ENCODE data around the gene TREM2. TPM values are rescaled to one million over a fixed set of nuclear protein-coding genes. Genes with fewer than 3 reads are reported as not detected.
"Not testable (repeated sequence)": the region's sequence is repeated elsewhere in the genome, so short reads cannot be mapped to it uniquely, and the experiment has no call there.

Gene TREM2
- total RNA-seq: not detected in 2 replicates

DNA sequence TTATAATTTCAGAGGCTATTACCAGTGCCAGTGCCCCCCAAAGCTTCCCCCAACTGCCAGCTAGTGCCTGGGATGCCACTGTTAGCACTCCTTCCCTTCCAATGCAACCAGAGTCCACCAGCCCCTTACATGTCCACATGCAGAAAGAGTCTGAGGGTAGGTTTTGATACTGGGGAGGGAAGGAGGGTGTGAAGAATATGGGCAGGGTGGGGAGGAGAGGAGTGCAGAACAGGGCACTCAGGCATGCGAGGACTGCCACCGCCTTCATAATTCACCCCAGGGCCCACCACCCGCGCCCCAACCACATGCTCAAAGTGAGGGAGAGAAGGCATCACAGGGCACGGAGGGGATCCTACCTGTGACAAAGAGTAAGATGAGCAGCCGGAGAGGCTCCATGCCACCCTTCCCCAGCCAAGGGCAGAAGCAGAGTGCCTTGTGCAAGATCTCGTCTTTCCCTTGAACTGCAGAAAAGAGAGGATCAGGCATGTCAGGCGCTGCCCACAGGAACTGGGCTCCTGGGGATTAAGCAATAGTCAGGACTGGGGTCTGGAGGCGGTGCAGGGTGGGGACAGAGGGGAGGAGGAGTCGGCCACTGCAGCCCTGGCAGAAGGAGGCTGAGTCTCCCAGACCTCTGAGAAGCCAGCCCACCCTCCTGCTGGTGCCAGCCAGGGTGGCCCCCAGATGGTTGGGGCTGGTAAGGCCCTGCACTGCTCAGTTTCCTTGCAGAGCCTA, at the start of gene TREM2:
TSS of gene TREM2 (minus strand) at position 430 of the 732 bp plus-strand sequence. CDS start at position 396, 34 bp downstream.
- DNase-seq (ENCODE audit: low read depth, low spot score): no peak

DNA sequence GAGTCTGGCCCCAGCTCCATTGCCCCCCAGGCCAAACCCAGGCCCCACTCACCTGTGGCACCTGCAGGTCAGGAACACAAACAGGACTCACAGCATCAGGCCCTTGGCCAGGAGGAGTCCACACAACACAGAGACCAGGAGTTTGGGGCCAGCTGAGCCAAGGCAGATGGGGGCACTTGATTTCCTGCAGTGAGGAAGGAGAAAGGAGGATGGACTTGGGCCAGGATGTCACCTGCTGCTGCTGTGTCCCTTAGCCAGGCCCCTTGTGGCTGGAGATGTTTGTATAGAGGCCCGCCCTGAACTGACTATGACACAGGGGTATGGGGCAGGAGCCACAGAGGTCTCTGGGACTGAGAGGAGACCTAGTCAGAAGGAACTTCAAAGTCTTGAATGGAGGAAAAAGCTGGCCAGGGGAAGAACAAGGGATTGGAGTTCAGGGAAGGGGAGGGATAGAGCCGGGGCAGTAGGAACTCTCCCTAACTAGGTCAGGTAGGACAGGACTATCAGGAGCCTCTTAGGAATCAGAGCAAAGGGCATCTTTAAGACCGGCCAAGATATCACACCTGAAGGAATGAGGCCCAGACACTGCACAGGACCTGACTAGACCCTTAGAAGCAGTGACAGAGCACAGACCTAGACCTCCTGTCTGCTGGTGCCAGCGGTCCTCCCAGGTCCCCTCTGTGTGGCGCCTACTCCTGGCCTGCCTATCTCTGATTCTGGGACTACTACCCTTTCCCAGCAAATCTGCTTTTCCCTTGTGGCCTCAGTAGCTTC, 46.8 kb upstream of the TREM2 start:
- no peak for DNase-seq (ENCODE audit: low read depth, low spot score)

DNA sequence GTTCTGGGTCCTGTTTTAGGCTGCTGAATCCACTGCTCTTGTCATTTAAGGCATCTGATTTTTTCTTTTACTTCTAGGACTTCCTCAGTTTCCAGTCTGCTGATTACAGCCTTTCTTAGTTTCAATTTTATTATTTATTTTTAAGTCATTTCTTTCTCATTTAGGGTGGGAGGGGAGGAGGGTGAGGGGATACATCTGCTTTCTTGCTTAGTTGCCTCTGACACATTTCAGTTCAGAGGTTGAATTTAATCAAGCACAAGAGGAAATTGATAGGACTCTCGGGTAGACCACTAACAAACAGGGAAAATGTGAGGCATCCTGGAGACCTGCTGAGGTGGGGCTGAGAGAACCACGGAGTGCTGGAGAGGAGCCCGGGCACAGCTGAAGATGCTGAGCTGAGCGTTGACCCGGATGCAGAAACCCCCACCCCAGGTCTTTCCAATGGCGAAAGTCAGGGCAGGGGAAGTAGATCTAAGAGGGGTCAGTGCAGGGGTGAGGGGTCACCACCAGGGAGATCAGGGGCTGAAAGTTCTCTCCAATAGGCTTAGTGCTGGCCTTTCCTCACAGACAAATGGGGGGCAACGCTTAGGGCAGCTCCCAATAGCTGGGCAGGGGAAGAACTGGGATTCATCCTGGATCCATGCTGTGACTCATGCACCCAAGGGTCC, 45.7 kb upstream of the TREM2 start:
- DNase-seq (ENCODE audit: low read depth, low spot score): no peak

DNA sequence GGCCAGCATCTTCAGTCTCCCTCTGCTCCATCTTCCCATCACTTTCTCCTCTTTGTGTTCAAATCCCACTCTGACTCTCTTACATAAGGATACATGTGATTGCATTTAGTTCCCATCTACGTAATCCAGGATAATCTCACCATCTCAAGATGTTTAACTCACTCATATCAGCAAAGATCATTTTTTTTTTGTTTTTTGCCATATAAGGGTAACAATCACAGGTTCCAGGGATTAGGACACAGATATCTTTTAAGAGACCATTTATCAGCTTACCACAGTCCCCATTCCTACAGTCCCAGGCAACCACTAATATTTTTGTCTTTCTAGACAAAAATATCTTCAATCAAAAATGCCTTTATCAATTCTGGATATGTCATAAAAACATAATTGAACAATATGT, 41.2 kb upstream of the TREM2 start:
- DNase-seq (ENCODE audit: low read depth, low spot score): no peak

DNA sequence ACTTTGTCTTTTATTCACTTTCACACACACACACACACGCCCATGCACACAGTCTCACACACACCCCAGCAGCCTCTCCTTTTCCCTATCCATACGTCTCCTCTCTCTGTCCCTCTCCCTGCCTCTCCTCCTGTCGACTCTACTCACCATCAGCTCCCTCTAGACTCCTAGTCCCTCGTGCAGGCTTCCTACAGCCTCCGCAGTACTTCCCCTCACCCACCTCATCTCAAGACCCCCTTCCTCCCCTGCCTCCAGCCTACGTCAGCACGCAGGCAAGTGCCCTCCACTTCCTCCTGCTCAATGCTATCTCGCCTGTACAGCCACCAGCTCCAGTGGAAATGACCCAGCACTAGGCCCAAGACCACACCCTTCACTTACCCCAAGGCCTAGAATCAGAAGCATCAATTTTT, 38.9 kb upstream of the TREM2 start:
- DNase-seq (ENCODE audit: low read depth, low spot score): no peak

DNA sequence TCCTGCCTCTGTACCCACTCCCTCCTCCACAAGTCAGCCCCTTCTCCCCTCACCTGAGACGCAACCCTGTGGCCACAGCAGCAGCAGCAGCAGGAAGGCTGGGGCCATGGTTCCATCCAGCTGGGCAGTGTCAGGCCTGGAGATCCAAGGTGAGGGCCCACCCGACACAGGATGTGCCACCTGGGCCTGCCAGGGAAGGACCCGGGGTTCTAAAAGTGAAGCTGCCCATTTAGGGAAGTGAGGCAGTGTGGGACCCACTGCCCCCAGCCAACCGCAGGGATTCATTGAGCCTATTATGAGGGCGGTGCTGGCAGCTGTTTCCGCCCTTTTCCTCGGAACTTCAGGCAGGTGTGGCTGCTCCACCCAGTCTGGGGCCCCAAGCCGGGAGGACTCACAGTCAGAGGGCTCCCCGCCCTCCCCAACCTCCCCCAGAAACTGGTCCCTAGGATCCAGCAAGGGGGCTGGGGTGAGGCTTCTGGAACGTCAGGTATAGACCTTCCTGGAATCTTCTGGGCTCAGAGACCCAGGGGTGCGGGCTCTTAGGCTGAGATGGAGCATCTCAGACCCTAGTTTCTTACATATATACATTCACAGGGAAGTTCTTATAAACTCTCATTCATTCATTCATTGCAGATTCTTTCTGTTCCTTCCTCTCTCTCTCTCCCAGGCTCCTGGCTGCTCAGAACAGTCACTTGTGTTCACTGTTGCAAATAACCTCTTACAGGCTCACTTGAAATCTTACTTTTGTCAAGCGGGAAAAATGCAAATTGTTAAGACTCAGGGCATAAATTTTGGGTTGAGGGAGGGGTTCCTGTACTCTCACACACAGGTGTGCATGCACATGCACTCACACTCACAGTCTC, 38.2 kb upstream of the TREM2 start, which contains the start of gene TREML2:
TSS of gene TREML2 (minus strand) at position 249 of the 863 bp plus-strand sequence. CDS start at position 108, 141 bp downstream.
- no peak for DNase-seq (ENCODE audit: low read depth, low spot score)

DNA sequence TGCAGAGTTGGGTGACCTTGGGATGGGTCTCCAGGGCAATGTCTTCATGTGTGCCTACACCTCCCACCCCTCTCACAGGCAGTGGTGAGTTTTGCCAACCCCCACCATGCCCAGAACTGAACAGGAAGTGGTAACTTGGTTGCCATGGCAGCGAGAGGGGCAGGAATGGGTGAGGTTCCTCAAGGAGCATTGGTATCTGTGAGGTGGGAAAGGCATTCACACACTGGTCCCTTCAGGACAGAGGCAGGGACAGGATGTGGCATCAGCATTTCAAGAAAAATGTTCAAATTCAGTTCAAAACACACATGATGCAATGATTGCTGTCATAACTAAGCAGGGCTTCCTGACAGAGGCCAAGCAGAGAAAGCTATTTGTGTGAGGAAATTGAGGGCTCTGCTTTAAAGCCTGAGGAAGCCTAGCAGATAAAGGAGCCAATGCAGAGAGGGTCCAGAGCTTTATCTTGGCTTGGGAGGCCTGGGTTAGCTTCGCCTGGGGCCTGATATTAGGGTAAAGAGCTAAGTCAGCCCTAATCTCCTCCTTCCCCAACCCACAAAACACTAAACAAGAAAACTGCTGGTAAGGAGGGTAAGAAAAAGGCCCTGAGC, 37.5 kb upstream of the TREM2 start:
- DNase-seq (ENCODE audit: low read depth, low spot score): no peak

DNA sequence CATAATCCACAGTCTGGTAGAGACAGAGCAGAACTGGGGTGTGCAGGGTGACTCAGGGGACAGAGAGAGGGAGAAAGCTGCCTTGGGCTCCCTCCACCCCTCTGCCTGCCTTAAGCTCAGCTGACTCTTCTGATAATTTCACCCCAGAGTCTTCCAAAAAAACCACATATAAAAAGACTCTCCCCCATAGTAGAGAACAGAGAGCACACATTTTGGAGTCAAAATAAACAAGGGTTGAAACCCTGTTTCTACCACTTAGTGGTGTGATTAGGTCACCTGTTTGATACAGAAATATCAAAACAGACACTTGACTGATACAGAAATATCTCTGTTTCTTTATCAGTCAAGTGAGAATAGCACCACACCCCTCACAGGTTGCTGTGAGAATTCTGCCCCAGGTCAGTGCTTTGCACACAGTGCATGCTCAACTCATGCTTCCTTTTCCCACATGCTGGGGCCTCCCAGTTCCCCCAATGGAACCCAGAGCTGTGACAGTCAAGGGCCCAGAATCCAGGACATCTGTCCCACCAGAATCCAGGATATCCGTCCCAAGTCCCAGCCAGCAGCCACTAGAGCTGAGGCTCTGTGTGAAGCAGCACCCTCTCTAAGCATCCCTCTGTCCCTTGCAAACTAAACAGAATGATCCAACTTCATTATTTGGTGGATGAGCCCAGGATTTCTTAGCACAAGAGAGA, 36.8 kb upstream of the TREM2 start:
- DNase-seq (ENCODE audit: low read depth, low spot score): no peak

DNA sequence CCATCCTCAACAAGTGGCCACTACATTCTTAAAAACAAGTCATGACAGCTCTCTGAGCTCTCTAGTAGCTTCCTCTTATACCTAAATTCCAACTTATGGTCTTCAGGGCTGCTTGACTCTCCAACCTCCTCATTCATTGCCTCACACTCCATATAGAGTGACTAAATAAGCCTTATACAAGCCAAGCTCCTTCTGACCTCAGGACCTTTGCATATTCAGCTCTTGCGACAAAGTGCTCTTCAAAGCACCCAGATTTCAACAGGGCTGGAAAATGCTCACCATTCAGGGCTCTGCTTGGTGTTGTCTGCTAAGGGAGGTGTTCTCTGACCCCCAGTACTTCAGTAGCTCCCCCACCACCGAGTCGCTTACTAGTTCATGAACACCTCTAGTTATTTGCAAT, 34.3 kb upstream of the TREM2 start:
- DNase-seq (ENCODE audit: low read depth, low spot score): no peak

DNA sequence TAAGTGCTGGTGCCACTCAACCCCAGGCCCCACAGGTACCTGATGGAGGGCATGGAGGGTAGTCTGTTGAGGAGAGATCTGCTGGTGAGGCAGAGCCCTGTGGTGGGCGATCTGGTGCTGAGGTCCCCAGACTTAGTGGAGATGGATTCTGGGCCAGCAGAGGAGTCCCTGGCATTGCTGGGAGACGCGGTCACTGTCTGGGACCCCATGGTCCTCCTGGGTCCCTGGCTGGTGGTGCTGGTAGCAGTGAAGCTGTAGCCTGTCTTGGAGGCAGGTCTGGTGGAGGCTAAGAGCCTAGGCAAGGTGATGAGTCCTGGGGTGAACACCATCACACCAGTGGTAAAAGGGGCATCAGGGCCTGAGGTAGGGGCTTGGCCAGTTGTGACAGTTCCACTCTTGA, 31.5 kb upstream of the TREM2 start:
- no peak for DNase-seq (ENCODE audit: low read depth, low spot score)

DNA sequence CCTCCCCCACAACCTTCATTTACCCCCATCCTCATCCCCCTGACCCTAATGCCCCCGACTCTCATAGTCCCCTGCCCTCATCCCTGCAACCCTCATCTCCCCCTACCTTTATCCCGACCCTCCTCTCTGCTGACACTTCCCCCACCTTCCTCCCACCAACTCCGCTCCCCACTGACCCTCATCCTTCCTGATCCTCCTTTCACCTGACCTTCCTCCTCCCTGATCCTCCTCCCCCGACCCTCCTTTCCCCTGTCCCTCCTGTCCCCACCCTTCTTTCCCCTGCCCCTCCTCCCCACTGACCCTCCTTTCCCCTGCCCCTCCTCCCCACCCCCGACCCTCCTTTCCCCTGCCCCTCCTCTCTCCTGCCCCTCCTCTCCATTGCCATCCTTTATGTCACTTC, 31.0 kb upstream of the TREM2 start:
- no peak for DNase-seq (ENCODE audit: low read depth, low spot score)

DNA sequence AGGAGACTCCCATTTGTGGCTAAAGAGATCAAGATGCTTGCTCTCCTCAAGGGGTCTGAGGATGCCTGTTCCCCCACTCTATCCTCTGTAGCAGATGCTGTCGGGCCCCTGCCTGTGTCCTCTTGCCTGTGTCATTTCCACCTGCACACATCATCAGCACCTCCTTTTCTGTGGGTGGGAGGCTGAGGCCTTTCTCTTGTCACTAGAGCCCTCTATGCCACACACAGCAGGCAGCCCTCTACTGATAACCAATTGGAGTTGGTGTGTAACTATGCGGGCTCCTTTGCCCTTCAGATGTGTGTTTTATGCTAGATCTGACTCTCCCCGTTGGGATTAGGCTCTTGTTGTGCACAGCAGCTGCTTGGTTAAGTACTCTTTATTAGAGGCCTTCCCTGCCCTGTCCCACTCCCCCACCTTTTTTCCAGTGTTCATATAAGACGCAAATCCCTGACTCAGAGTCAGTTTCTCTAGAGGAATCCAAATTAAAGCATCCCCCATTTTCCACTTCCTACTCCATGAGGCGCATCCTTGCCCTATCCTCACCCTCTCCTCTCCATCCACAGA, 30.3 kb upstream of the TREM2 start:
- DNase-seq (ENCODE audit: low read depth, low spot score): no peak

DNA sequence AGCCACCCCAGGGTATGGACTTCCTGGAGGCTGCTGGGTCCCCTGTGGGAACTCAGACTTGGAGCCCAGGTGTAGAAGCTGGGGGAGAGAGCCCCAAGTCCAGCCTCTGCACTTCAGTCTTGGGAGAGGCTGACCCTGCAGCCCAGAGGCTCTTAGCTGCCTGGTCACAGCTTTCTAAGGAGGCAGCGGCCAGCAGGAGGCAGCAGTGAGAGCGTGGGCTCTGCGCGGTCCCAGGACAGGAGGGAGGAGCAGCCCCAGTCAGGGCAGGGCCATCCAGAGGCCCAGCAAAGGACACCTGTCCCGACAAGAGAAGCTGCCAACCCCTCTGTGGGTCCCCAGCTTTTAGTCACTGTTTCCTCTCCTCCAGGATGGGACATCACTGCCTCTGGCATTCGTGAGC, 28.7 kb upstream of the TREM2 start:
- DNase-seq (ENCODE audit: low read depth, low spot score): no peak

DNA sequence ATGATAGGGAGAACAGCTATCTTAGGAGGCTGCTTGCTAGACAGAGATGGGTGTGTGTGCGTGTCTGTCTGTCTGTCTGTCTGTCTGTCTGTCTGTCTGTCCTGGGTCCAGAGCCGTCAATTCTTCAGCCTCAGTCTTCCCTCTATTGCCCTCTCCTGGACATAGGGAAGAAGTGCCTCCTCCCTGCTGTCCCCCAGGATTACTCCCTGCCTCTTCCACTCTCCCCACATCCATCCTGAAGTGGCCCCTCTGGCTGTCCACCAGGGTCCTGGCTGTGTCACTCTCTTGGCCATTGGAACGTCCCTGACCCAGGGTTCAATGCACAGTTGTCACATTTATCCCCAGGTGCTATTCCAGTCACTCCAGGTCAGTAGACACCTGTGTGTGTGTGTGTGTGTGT, 27.9 kb upstream of the TREM2 start:
- no peak for DNase-seq (ENCODE audit: low read depth, low spot score)

DNA sequence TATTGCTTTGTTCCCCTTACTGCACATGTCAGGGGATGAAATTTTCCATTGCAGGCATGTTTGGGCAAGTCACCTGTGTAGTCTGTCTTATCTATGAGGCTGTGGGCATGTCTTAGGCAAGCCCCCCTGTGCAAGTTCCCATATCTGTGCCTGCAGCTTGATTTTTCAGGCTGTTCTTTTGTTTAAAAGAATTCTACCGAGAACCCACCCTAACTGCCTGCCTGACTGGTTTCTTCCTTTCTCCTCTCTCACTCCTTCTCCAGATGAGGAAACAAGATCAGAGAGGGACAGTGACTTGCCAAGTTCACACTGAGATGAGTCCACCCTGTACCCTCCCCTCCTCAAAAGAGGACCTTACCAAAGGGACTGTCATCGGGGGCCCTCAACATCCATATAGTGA, 27.1 kb upstream of the TREM2 start:
- no peak for DNase-seq (ENCODE audit: low read depth, low spot score)

DNA sequence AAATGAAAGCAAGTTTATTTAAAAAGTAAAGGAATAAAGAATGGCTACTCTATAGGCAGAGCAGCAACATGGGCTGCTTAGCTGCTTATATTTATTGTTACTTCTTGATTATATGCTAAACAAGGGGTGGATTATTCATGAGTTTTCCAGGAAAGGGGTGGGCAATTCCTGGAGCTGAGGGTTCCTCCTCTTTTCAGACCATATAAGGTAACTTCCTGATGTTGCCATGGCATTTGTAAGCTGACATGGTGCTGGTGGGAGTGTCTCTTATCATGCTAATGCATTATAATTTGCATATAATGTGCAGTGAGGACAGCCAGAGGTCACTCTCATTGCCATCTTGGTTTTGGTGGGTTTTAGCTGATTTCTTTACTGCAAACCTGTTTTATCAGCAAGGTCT, 26.1 kb upstream of the TREM2 start:
- DNase-seq (ENCODE audit: low read depth, low spot score): not testable (repeated sequence)

DNA sequence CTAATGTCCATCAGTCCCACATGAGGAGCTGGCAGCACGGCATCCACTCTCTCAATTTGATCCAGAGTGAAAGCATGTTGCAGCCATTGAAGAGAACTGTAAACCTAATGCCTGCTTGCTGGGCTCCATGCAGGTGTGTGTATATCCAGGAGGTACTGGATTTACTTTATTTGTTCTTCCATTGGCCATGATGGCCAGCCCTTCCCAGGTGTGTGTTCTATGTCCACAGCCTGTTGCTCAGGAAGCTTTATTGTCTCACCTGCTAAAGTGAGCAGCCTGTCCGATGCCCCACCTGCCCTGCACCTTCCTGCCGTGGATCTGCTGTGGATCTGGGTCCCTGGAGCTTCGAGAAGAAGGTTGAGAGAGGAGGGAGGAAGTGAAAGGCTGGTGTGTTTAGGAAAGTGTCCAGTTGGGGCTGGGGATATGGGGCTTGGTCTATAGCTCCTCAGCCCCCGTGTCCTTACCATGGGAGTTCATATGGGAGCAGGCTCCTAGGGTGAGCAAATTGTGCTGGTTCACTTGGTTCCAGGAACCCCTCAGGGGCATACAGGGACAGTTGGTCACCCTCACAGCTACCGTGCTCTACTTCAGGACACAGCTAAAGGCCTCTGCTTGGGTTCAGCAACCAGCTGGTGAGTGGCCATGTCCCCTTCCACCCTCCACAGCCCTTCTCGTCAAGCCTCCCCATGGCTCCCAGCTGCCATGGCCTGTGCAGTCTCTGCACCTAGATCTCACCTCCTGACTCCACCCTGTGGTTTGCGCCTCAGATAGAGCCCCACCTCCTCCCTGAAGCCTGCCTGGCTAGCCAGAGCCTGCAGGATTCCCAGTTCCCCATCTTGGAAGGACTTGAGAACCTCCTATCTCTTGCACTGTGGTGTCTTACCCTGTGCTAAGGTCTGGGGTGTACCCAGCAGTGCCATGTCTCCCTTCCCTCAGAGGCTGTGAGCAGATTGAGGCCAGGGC, 25.3 kb upstream of the TREM2 start:
- no peak for DNase-seq (ENCODE audit: low read depth, low spot score)

DNA sequence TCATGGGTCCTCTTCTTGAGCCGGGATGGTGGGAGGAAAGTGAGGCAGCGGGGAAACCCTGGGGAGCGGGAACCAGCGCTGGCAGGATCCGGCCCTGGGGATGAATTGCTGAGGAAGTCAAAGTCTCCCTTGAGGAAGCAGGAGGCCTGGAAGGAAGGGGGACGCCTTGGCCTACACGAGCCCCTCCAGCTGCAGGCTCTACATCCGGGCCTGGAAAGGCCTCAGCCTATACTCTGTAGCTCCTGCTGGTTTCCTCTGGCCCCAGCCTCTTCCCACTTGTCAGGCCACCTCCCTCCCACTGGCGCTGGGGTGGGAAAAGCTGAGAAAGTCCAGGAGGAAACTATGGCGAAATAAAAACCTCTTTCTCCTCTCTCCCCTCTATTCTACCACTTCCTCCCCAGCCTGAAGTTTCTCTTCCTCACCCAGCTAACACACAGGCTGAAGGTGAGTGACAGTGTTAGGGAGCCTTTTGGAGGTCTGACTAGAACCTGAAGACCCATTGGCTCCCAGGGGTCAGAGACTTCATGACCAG, 23.2 kb upstream of the TREM2 start:
- no peak for DNase-seq (ENCODE audit: low read depth, low spot score)

DNA sequence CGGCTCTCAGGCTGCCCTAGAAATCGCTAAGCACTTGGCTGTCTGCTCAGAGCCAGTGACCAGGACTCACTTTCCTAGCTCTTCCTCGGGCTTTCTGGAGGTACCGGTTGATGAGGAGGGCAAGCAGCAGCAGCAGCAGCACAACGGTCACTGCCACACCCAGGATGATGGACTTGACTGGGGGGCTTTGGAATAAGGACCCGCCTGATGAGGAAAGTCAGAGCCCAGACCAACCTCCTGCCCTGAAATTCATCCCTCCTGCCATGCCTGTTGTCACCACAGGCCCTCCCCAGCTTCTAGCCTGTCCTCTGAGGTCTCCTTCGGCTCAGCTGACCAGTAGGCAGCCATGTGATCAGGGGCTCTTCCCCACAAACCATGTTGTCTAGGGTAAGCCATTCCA, 21.8 kb upstream of the TREM2 start:
- no peak for DNase-seq (ENCODE audit: low read depth, low spot score)

Measured in pulmonary artery endothelial cell (primary cell).